ENCODE measurements around the gene PUM1.

The PUM1 gene

DNA sequence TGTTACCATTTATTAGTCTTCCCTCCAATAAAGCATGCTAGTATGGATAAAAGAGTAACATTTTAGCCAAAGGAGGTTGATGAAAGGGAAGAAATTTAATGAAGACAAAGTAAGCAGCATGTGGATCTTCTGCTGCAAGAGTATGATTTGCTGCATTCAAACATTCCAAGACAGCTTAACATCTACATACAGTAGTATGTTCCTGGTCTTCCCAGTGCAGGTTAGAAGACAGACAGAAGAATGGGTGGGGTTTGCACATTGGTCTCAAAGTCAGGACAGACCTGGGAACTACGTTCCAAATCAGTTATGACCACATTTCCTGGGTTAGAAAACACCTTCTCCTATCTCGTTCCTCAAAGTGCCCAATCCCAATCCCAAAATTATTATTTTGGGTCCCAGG, 43.3 kb downstream of the PUM1 start:
- no peak for DNase-seq

DNA sequence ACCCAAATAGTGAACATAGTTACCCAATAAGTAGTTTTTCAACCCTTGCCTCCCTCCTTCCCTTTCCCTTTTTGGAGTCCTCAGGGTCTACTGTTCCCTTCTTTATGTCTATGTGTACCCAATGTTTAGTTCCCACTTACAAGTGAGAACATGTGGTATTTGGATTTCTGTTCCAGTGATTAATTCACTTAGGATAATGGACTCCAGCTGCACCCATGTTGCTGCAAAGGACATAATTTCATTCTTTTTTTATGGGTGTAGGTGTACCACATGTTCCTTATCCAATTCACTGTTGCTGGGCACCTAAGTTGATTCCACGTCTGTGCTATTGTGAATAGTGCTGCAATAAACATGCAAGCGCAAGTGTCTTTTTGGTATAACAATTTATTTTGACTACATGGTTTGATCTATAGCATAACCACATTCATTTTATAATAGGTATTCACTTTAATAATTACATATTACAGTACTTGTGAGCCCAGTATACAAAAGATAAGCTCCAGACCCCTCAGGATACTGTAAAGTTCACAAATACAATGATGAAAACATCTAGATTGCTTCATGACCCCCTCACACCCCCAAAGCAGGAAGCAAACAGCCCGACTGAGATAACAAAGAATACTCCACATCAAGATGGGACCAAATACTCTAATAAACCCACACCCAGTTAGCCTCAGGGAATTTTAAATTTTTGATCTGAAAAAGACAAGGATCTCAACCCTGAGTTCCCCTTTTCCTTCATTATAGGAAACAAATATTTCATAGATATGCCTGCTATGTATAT, 45.3 kb downstream of the PUM1 start:
- DNase-seq, result no peak

DNA sequence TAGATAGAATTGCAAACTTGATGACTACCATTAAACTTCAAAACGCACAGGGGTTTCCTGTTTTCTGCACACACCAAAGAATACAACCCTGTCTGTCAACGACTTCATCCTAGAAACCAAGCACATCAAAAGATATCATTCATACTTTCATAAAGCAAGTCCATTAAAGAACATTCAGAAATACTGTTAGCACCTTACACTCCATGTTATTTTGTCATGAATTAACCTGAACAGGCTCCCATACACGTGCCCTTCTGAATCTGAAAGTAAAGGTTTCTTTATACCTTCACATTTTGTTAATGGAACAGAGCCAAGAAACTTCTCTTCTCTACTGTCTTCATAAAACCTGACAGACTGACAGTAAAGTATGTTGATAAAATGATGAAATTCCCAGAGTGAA, 46.1 kb downstream of the PUM1 start:
- DNase-seq, result no peak

DNA sequence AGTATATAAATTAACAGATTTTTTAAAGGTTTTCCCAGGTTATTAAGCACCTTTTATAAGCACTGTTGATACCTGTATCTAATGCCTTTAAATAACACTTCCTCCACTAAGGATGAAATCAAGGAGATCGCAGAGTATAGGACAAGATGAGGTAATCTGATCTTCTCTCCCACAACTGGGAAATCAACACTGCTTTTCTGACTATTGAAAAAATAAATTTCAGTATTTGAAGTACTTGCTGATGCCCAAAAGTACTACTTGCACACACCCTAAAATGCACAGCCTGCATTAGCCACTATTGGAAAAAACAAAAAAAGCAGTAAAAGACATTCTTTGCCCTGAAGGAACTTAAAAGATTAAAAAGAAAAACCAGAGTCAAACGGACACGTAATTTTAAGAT, 48.6 kb downstream of the PUM1 start:
- no peak for DNase-seq

DNA sequence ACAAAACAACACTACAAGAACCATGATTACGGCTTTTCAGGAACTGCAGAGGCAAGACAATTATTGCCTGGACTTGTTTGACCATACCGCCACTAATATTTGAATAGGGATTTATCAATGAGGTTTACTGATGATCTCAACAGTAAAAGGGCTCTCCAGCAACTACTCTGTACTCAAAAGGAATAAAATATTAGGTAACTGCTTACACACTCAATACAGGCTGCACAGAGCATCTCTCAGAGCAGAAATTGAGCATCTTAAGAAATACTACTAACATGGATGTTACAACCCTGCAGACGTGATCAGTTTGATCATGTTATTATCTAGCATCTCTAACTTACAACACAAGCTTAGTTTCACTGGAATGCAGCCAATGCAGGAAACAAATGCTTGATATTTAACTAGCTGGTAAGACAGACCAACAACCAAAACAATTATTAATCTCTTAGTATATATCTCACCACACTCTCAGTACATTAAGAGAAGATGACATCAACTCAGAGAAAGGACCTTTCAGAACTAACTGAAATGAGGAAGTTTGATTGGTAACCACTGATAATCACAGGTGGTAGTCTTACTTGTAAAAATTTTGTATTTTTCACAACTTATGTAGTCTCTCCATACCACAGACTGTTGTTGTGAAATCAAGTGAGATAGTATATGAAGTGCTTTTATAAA, 52.2 kb downstream of the PUM1 start:
- no peak for DNase-seq

DNA sequence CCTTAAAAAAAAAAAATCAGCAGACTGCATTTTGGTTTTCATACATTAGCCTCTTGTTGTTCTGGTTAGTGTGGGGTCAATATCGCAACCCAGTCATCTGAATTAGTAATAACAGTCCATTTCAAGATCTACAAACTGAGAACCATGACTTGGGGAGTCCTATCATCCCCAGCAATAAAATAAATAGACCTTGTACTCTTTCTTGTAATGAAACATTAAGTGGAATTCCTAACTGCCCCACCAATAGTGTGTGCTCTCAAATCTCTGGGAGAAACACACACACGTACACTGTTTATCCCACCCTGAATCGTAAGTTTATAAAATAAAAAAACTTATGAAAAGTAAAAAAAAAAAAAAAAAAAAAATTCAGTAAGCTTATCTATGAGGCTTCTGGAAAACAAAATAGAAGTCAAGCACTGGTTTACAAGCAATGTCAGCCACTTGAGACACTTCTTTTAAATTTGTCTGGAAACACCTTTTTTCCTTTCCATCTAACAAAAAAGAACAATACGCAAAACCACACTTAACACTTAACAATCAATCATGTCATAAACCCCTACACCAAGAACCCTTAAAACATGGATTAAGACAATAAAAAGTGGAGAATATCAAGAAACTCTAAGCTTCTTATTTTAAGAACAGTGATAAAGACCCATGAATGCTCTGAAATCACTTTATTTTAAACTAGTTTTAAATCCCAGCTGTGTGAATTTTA, 53.1 kb downstream of the PUM1 start:
- DNase-seq, result no peak

DNA sequence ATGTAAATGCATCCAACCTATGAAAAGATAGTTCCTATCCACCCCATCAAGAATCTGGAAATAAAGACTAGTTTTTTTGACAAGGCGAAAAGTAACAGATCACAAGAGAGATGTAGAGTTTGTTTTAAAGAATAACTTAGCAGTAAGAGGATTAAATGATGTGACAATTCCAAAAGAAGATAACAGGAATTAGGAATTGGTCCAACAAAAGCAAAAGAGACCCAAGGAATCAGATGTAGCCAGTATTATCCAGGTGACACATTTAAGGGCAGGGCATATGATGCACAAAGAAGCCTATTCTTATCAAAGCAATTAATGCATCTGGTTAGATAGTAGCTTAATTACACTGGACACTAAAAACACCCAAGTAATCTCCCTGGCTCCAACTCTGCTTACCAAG, 53.8 kb downstream of the PUM1 start:
- DNase-seq, result no peak

DNA sequence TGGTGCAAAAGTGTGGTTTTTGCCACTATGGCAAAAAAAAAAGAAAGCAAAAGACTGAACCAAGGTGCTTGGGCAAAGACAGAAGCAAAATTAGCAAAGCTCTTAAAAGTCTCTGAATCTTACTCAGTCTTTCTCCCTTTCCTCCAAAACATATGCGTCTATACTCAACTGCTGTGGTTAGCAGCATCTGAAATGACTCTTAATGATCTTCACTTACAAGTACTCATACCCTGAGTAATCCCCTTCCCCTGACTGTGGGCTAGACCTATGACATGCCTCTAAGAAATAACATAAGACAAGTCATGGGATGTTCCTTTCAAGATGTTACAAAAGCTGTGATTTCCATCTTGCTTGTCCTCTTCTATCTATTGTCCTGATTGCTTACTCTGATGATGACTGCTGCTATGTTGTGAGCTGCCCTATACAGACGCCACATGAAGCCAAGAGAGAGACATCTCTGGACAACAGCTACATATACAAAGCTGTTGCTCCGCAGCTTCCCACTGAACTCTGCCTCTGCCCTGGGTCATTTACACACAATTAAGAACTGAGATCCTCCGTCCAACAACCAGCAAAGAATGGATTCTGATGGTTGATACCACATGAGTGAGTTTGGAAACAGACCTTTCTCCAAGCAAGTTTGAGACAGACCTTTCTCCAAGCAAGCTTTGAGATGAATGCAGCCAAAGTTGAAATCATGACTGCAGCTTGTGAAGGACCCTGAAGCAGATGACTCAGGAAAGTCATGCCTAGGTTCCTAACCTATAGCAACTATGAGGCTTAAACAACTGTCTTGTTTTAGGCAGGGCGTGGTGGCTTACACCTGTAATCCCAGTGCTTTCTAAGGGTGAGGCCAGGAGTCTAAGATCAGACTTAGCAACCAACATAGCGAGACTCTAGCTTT, 55.2 kb downstream of the PUM1 start:
- DNase-seq, result no peak

DNA sequence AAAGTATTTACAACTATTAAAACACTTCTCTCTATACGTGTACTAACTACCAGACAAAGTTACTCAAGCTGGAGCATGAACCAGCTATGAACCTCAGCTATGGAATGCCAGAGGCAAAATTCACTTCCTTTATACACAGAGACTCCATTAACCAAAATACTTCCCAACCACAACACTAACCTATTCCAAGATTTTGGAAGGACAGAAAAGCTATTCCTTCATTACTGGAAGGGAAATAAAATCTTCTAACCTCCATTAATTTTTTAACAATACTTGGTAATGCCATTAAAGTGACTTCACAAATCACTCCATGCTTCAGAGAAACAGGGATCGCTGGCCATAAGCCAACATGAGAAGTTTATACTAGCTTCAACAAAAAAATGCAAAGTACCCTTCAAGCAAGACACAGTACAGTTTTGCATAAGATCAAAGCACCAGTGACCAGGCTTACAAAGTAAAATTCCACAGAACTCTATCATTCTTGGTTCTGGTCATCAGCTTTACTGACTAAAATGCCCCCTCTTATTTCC, 58.0 kb downstream of the PUM1 start:
- no peak for DNase-seq

DNA sequence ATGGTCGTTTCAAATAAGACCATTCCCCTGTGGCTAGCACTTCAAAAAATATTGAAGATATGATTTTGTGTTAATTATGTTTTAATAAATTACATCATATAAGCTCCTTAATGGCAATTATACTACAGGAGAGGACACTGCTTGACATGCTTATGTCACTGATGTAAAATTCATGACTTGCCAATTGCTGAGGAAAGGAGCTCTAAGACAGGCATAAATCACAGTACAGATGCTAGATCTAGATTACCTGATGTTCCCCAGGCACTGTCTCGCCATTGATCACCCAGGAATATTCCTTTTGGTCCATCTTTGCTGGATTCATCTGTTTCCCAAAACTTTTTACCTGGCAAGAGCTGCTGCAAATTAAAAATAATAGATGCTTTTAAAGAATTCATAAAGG, 58.8 kb downstream of the PUM1 start:
- DNase-seq, result no peak

DNA sequence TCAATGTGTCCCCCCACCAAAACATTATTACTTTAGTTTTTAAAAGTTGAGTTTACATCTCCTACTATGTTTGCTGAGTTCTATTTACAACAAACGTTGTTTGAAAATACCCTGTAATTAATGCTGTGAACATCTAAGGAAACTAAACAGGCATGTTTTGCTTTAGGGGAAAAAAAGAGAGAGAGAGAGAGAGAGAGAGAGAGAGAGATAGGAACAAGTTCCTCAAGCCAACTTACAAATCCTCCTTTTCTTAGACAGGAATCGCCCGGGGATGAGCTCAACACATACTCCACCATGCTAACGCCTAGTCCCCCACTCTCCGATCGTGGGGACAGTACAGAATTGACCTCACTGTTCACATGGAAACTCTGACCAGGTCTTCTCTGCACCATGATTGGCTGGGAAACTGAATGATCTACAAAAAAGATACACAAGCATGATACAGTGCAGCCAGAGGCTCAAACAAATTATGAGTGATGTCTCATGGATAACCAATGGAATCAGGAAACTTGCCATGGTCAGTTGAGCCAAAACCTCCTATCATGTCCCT, 59.8 kb downstream of the PUM1 start:
- no peak for DNase-seq

DNA sequence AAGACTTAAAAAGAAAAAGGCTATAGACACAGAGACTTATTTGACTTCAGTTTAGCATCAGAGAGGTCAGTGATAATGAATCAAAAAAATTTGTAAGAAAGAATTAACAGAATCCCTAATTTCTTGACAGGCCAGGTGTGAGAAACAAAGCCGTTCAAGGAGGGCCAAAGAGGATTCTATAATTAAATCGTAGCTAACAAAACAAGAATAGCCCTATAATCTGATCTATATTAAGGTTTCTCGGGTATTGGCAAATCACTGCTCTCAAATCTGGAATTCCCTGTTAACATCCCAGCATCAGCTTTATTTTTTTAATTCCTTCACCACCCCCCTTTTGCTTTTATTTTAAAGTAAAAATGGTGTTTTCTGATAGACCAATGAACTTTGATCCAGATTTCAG, 60.3 kb downstream of the PUM1 start:
- DNase-seq, result no peak

DNA sequence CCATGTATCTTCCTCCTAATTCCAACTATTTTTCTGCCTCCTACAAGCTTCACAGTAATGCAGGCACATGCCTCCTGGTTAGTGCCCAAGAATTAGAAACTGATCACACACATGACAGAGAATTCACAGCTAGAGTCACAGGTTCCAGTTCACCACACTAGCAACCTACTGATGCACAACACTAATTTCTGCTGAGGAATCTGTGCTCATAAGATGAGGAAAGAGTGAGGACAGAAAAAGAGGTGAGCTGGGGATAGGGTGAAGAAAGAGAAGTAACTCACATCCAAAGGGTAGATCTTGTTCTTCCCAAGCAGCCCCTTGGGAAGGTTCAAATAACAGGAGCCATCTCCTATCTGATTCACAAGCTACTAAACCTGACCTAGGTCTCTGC, 61.3 kb downstream of the PUM1 start:
- no peak for DNase-seq

DNA sequence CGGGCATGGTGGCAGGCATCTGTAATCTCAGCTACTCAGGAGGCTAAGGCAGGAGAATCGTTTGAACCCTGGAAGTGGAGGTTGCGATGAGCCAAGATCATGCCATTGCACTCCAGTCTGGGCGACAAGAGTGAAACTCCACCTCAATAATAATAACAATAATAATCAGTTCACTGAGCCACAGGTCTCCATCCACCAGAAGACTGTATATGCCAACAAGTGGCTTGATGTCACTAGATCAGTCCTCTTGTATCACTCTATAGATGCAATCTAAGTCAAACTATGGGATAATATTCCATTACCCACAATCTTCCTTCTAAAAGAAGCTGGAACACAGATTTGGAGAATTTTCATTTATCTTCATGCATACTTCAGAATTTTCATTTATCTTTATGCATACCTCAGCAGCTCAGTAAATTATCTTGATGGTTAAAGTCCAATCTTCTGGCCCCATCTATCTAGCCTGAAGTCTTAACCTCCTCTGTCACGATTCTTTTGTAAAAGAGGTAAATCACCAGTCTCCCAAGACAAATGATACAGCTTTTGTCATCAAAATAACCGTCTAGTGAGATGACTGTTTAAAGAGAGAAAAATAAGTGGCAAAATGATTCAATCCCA, 61.8 kb downstream of the PUM1 start:
- DNase-seq, result no peak

DNA sequence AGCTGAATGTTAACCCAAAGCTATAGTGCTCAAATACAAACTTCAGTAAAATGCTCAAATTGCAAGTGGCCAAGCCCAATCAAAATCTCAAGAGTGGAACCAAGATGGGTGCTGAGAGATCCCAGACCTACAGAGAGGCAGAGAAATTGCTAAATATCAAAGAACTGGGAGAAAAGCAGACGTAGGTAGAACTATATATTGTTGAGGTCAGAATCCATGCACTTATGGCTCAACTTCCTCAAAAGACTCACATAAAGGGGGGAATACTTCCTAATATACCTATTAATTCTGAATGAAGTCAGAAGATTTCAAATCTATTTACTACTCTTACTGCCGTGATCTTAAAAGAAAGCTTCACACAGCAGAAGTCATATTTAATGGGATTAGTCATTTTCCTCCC, 65.2 kb downstream of the PUM1 start:
- no peak for DNase-seq

DNA sequence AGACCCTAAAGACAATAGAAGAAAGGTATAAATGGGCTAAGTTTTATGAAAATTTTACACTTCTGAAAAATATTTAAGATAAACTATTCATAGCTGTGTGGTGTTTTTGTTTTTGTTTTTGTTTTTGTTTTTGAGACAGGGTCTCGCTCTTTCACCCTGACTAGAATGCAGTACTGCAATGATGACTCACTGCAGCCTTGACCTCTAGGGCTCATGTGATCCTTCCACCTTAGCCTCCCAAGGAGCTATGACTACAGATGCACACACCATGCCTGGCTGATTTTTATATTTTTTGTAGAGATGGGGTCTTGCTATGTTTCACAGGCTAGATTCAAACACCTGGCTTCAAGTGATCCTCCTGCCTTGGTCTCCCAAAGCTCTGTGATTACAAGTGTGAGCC, 66.6 kb downstream of the PUM1 start:
- DNase-seq, result no peak

DNA sequence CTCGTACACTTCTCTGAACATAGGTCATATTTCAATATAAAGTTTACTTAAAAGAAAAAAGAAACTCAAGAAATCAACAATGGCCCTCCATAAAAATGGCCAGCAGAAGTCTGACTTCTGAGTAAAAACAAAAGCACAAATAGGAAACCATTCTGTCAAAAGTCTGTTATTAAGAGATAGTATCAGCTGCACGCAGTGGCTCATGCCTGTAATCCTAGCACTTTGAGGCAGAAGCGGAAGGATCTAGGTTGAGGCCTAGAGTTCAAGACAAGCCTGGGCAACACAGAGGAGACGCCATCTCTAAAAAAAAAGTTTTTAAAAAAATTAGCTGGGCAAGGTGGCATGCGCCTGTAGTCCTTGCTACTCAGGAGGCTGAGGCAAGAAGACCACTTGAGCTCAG, 67.3 kb downstream of the PUM1 start:
- no peak for DNase-seq

DNA sequence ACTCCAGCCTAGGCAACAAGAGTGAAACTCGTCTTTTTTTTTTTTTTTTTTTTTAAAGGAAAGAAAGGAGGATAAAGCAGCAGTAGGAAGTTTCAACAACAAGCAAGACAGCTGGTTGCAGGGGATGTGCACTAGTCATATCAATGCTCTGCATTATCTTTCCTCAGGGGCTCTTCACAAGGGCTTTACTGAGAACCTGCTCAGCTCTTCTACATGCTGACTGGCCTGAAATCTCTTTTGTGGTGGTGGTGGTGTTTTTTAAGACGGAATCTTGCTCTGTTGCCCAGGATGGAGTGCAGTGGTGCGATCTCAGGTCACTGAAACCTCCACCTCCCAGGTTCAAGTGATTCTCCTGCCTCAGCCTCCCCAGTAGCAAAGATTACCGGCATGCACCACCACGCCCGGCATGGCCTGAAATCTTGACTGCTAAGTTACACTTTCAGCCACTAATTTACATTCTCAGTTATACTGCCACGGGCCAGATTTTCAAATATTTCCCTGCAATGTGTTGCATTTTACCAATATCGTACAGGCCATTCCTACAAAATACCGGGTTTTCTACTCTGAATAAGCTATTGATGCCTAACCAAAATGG, 68.0 kb downstream of the PUM1 start:
- no peak for DNase-seq

DNA sequence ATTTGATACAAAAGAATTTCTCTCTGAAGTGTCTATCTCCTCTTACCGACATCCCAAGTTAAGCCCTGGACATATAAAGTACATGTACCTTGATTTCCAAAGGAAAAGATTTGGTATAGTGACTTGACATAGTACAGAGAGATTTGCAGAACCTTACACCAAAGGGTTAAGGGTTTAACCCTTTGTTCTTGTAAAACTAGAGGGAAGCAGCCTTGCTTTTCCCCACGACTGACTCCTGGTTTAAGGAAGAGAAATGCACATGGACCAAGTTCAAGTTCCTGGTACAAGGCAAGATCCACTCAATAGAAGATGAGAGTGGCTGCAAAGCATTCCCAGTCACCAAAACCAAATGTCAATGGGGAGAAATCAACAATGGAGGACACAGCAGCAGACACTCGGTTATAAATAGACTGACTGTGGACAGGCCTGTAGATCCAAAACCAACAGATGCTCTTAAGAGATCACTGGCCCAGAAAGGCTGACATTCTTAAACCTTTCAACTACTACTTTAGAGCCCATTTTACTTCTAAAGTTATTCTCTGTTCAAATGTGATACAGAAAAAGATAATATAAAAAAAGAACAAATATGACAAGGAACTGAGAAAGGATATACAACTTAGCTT, 69.4 kb downstream of the PUM1 start:
- no peak for DNase-seq

DNA sequence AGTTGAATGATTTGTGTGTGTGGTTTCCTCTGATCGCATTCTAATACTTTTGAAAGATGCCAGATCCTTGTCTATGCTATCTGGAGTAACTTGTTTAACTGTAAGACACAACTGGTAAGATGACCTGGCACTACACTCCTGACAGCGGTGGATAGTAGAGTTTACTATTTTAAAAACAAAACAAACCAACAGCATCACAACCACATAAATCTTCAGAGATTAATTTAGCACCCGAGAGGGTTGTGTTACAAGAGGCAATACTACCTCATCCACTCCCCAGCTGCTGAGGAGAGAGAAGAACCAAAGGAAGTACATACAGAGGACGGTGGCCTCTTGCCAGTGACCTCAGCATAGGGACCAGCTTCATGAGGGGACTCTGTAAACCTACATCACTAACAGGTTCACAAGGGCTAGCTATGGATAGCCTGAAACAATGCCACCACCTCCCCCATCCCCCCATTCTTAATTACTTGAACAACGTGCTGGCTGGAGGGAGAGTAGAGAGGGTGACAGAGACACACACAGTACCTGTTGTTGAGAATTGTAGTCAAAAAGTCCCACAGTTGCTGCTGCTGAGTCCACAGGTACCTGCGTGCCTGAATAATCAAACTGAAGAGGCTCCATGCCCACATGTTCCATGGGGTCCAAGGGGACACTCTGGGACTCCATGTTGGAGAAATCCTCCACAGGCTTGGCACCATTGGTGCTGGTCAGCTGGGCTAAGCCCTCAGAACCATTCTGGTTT, 73.5 kb downstream of the PUM1 start:
- no peak for DNase-seq

Data from activated gamma-delta T cell treated with Interleukin-2 at 50 U/mL for 16 hours (primary cell).